Right lobe of liver (tissue), 6 donors: Measurements from ENCODE around the gene SEC23A. TPM values are rescaled to one million over a fixed set of nuclear protein-coding genes. Genes with fewer than 3 reads are reported as not detected.

Experiments
- ATAC-seq, 4 donors: fragments of 200-7000 bp; cut with Tn5 transposase; one replicate each; pipeline ENCODE4 v1.9.1; 2020; ENCODE audit warnings: mild to moderate bottlenecking in 4 of 4, moderate library complexity in 4 of 4
- DNase-seq, 3 donors: peaks; one replicate each; pipeline ENCODE4 v3.0.0-alpha.2; 2020
- H3K27ac ChIP-seq, 3 donors: fragments of 200-600 bp; one replicate each; pipeline ENCODE4 v1.8.0; 2022
- H3K27me3 ChIP-seq, 2 donors: fragments of 200-600 bp; one replicate each; pipeline ENCODE4 v1.8.0; 2022
- H3K36me3 ChIP-seq, 4 donors: fragments of 200-600 bp; sonication (generic) in 1 of 4; one replicate each; pipeline versions ENCODE4 v1.5.1 to v1.8.0; 2017 to 2022; ENCODE audit warnings: control low read depth in 1 of 4
- H3K4me1 ChIP-seq, 4 donors: fragments of 200-600 bp; sonication (generic) in 1 of 4; one replicate each; pipeline versions ENCODE4 v1.5.1 to v1.8.0; 2017 to 2022; ENCODE audit warnings: control low read depth in 1 of 4
- H3K4me3 ChIP-seq, 3 donors: fragments of 200-600 bp; one replicate each; pipeline ENCODE4 v1.8.0; 2022
- H3K9me3 ChIP-seq, 4 donors: fragments of 200-600 bp; sonication (generic) in 1 of 4; one replicate each; pipeline versions ENCODE4 v1.5.1 to v1.8.0; 2017 to 2022; ENCODE audit warnings: control low read depth in 1 of 4
- POLR2A ChIP-seq: fragments of 450-650 bp; IDR thresholded peaks from one replicate; pipeline ENCODE4 v1.6.1; 2017; ENCODE audit warnings: antibody characterized with exemption, mild to moderate bottlenecking
- WGBS: methylation state at CpG from one replicate; pipeline ENCODE4 v1.1.6; 2018; ENCODE audit warnings: low coverage, low lambda C conversion rate; ENCODE audit not compliant: insufficient coverage; ENCODE audit errors: missing lambda C conversion rate; 5-methylcytosine and 5-hydroxymethylcytosine counted together
- intact Hi-C, 2 donors: fragments of 100-400 bp; cut with DNase I; formaldehyde crosslinking; loops; one replicate each; pipeline versions ENCODE4 v1.11.2 to v1.14.1; 2022
- total RNA-seq, 6 experiments: library from RNA; depleted of rRNA in 2 of 6; stranded (reverse); fragments of >200 nt in 2 of 6; fragmentation: NEBNext Ultra II Directional in 3 of 6; extraction: Animal tissue kit (Norgen Biotek cat#: 25700) in 3 of 6; gene quantifications; one replicate each; pipeline versions ENCODE4 v1.1.0 to v1.2.4, GENCODE V29; 2016 to 2023
- TF ChIP-seq, protein P1 (sequence below), 4 donors: fragments of 200-600 bp in 3 of 4; fragments of 450-650 bp in 1 of 4; IDR thresholded peaks; one replicate each; pipeline versions ENCODE4 v1.5.1 to v1.8.0; 2016 to 2022; ENCODE audit warnings: antibody characterized with exemption in 4 of 4, mild to moderate bottlenecking in 2 of 4
- donor health status: DM: no; HTN: yes; CAD: no.
- donor health status: DM: no; HTN: no; CAD: no.
- donor health status: DM: no; HTN: no; CAD: no.
- donor health status: DM: no; HTN: yes; CAD: no.
- donor health status: DM: no; HTN: yes; CAD: no.

The SEC23A gene
- total RNA-seq, 6 experiments from 2014 or later = 69.2 to 107 (median 88.1) TPM

DNA sequence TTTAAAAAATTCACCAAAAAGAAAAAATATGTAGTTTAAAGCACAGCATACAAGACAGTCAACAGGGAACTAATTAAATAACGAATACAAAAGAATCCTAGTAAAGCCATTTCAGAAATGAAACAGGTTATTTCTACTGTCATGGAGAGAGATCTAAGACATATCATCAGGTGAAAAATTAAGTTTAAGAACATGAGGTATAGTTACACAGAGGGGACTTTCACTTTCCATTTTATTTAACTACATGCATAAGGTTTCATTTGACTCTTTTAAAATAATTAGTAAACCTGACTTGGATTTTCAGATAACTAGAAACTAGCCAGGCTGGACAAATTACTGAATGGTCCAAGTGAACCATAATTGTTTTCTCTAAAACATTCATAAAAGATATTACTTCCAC, 11.3 kb downstream of the SEC23A start:
- H3K9me3 ChIP-seq = no peaks in the 10 kb centered on the region
- peaks cover 0 to 75% (median 20%) of the 10 kb centered on the region in 4 donors for H3K36me3 ChIP-seq
- TF ChIP-seq, protein P1, sequence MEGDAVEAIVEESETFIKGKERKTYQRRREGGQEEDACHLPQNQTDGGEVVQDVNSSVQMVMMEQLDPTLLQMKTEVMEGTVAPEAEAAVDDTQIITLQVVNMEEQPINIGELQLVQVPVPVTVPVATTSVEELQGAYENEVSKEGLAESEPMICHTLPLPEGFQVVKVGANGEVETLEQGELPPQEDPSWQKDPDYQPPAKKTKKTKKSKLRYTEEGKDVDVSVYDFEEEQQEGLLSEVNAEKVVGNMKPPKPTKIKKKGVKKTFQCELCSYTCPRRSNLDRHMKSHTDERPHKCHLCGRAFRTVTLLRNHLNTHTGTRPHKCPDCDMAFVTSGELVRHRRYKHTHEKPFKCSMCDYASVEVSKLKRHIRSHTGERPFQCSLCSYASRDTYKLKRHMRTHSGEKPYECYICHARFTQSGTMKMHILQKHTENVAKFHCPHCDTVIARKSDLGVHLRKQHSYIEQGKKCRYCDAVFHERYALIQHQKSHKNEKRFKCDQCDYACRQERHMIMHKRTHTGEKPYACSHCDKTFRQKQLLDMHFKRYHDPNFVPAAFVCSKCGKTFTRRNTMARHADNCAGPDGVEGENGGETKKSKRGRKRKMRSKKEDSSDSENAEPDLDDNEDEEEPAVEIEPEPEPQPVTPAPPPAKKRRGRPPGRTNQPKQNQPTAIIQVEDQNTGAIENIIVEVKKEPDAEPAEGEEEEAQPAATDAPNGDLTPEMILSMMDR (IDR thresholded peaks at IDR 0.05) = no peak
- TF ChIP-seq POLR2A = no peak
- intact Hi-C loops = no loop called here
- ATAC-seq = no peak
- H3K4me1 ChIP-seq = peaks cover 0 to 7% (median 1%) of the 10 kb centered on the region in 4 donors
- no peak overlapping the region for H3K27ac ChIP-seq
- DNase-seq = no peak
- H3K27me3 ChIP-seq = no peaks in the 10 kb centered on the region
- H3K4me3 ChIP-seq = no peak overlapping the region
- WGBS = 80% methylated on average over 1 of the region's 1 CpG

DNA sequence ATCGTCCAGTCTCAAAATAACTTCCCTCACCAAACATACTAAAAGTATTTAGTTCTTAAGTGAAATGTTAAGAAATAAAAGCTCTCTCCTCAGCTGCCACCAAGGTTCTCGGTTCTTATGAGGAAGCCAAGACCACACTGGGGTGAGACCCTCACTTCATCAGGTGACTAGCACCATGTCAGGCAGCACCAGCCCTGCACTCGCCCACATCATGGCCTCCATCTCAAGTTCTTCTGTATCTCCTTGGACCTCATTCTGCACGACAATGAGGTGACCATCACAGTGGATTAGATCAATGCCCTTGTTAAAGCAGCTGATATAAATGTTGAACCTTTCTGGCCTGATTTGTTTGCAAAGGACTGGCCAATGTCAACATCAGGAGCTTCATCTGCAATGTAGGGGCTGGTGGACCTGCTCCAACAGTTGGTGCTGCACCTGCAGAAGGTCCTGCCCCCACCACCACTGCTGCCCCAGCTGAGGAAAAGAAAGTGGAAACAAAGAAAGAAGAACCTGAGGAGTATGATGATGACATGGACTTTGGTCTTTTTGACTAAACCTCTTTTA, 12.4 kb downstream of the SEC23A start:
- Histone ChIP-seq H3K36me3 (peaks cover 0 to 83% (median 27%) of the 10 kb centered on the region in 4 donors), H3K4me3 (no peak overlapping the region), H3K4me1 (peaks cover 0 to 7% (median 1%) of the 10 kb centered on the region in 4 donors), H3K27me3 (no peaks in the 10 kb centered on the region), H3K9me3 (no peaks in the 10 kb centered on the region), H3K27ac (no peak overlapping the region)
- peak; percentile 88 to 96 (median 94) for ATAC-seq
- WGBS = 65% methylated on average over 4 of the region's 4 CpGs
- intact Hi-C loops = no loop called here
- DNase-seq = peak; percentile 44 to 68 (median 65)
- TF ChIP-seq, protein P1 (IDR thresholded peaks at IDR 0.05) = no peak
- TF ChIP-seq POLR2A = no peak

DNA sequence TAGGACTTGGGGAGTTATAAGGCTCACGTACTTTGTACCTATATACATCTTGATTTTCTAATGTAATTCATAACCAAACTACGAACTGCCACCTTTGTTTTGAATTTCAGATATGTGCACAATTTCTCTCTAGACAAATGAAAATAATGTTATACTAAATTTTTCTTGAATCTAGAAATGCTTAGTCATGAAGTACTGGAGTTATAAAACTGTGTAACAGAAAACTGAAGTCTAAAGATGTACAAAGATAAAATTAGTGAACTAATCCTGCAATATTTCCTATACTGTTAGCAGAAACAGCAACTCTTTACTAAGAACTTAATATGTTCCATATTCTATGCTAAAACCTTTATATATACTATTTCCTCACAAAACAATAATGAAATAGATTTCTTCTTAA, 15.5 kb downstream of the SEC23A start:
- DNase-seq (no peak), ATAC-seq (no peak)
- intact Hi-C loops = no loop called here
- H3K27ac ChIP-seq = no peak overlapping the region
- no peak for TF ChIP-seq POLR2A
- TF ChIP-seq, protein P1 (IDR thresholded peaks at IDR 0.05) = no peak
- 95% methylated on average over 2 of the region's 2 CpGs for WGBS
- H3K27me3 ChIP-seq = no peaks in the 10 kb centered on the region
- peaks cover 0 to 87% (median 36%) of the 10 kb centered on the region in 4 donors for H3K36me3 ChIP-seq
- no peaks in the 10 kb centered on the region for H3K9me3 ChIP-seq
- H3K4me3 ChIP-seq = no peak overlapping the region
- H3K4me1 ChIP-seq = peaks cover 0 to 7% (median 1%) of the 10 kb centered on the region in 4 donors

DNA sequence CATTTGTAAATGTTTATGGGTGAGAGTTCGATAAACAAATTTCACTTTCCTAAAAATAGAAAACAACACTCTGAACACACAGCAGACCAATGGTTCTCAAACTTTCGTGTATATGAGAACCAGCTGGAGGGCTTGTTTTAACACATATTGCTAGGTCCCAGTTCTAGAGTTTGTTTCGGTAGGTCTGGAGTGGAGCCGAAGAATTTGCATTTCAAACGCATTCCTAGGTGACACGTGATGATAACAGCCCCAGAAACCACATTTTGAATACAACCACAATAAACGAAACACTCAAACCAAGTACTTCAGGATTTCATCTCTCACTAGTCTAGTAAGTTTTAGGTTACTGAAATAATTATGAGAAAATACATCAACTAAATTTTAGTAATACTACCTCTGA, 17.1 kb downstream of the SEC23A start:
- Histone ChIP-seq H3K9me3 (no peaks in the 10 kb centered on the region), H3K27ac (no peak overlapping the region), H3K4me3 (no peak overlapping the region), H3K36me3 (peaks cover 0 to 88% (median 37%) of the 10 kb centered on the region in 4 donors), H3K4me1 (peaks cover 0 to 7% (median 1%) of the 10 kb centered on the region in 4 donors), H3K27me3 (no peaks in the 10 kb centered on the region)
- TF ChIP-seq, protein P1 (IDR thresholded peaks at IDR 0.05) = no peak
- TF ChIP-seq POLR2A = no peak
- DNase-seq (no peak), ATAC-seq (no peak)
- intact Hi-C loops = no loop called here
- WGBS = 95% methylated on average over 7 of the region's 7 CpGs
